HG02571 (cell line): ENCODE measurements around the gene DOK7.

Experiments used
- ATAC-seq: cut with Tn5 transposase; IDR thresholded peaks from one replicate; pipeline ENCODE4 v1.9.1; 2021; ENCODE audit warnings: mild to moderate bottlenecking, moderate library complexity; ENCODE audit not compliant: unreplicated experiment

Gene DOK7

GRCh38 chr4:3486541-3487540 lies 23.7 kb downstream of the DOK7 start:
- no peak for ATAC-seq

GRCh38 chr4:3487861-3488260 lies 24.8 kb downstream of the DOK7 start:
- ATAC-seq, result no peak

GRCh38 chr4:3488820-3489219 lies 25.7 kb downstream of the DOK7 start:
- ATAC-seq, result no peak

- no peak for ATAC-seq
These were observed 26.4 kb downstream of the DOK7 start for GRCh38 chr4:3489451-3489962.

GRCh38 chr4:3491681-3492405 lies 28.7 kb downstream of the DOK7 start:
- no peak for ATAC-seq

GRCh38 chr4:3492741-3493719 lies 29.9 kb downstream of the DOK7 start:
- ATAC-seq, result no peak

- no peak for ATAC-seq
These were observed 30.8 kb downstream of the DOK7 start for GRCh38 chr4:3493720-3494461.

- ATAC-seq, result no peak
These were observed 31.4 kb downstream of the DOK7 start for GRCh38 chr4:3494462-3494871.

GRCh38 chr4:3495204-3495975 lies 32.3 kb downstream of the DOK7 start:
- no peak for ATAC-seq

- ATAC-seq, result no peak
These were observed 32.9 kb downstream of the DOK7 start for GRCh38 chr4:3496021-3496420.

- no peak for ATAC-seq
These were observed 34.0 kb downstream of the DOK7 start for GRCh38 chr4:3497095-3497494.

GRCh38 chr4:3497523-3498389 lies 34.6 kb downstream of the DOK7 start:
- no peak for ATAC-seq

- ATAC-seq, result no peak
These were observed 35.3 kb downstream of the DOK7 start for GRCh38 chr4:3498407-3498806.

GRCh38 chr4:3498901-3499510 lies 35.9 kb downstream of the DOK7 start:
- no peak for ATAC-seq

GRCh38 chr4:3499710-3500109 lies 36.6 kb downstream of the DOK7 start:
- no peak for ATAC-seq

- ATAC-seq, result no peak
These were observed 37.0 kb downstream of the DOK7 start for GRCh38 chr4:3500111-3500510.

GRCh38 chr4:3500634-3501101 lies 37.6 kb downstream of the DOK7 start:
- ATAC-seq, result no peak
